NCI-H1417 (cell line): ENCODE results near the gene KRT33A.
A peak's percentile ranks its signal among the peaks of the same experiment; 100 is the strongest.
"Not testable (repeated sequence)": the region's sequence is repeated elsewhere in the genome, so short reads cannot be mapped to it uniquely, and the experiment has no call there.

Experiments
- DNase-seq, 3 experiments: peaks; one replicate each; lab custom pipeline; 2025; lab: John Stamatoyannopoulos, UW

The KRT33A gene

DNA sequence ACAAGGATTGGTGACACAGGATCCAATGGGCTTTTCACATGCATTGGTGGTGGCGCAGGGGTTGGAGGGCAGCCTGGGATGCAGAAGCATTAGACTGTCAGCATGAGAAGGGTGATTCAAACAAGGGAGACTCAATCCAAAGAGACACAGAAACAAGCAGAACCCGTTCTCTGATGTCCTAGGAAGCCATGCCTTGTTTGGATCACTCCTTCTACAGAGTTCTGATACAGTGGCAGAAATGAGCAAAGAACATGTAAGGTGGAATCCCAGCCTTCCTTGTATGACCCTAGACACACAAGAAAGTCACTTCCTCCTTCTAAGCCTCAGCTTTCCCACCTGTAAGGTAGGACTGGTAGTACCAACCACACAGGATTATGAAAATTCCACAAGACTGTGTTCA lies 13.3 kb upstream of the KRT33A start:
- no peak for DNase-seq

DNA sequence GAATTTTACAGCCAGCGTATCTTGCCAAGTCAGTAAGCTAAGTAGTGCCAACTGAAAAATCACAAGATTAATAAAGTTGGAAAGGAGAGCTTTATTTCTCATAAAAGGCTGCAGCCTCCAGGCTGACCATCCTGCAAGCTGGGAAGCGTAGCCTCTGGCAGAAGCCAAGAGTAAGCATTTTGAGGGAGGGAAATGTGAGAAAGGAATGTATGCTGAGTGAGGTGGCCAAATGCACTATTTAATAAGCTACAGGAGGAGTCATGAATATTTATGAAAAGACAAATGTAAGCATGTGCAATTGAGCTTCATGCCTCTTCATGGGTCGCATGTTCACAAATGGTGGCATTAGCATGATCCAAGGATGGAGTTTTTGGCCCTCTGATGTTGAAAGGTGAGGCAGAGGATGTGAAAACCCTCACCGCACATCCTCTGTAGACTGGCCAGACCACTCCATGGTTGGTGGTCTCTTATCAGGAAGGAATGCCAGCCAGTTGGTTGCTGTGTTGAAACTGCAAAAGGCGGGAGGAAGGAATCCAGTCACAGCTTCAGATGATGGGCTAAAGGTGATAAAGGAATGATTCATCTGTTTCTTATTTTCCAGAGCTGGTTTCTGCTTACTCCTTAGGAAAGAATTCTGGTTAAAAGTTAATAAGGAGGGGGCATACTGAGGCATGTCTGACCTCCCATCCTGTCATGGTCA lies 9.8 kb upstream of the KRT33A start:
- no peak for DNase-seq

DNA sequence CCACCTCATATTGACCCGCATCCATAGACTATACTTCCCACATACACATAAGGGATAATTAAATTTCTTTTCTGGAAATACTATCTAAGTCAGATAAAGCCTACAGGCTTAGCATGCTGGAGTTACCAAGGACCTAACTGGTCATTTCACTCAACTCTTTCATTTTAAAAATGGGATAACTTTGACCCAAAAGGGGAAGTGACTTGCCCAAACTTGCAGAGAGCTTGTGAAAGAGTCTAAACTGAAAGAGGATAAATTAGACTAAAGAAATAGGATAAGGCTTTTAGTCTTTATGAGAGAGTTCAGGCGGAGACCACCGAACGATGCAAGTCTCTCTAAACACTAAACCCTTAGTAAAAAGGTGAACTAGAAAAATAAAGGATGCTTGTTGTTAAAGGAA lies 3.9 kb upstream of the KRT33A start:
- DNase-seq: no peak

DNA sequence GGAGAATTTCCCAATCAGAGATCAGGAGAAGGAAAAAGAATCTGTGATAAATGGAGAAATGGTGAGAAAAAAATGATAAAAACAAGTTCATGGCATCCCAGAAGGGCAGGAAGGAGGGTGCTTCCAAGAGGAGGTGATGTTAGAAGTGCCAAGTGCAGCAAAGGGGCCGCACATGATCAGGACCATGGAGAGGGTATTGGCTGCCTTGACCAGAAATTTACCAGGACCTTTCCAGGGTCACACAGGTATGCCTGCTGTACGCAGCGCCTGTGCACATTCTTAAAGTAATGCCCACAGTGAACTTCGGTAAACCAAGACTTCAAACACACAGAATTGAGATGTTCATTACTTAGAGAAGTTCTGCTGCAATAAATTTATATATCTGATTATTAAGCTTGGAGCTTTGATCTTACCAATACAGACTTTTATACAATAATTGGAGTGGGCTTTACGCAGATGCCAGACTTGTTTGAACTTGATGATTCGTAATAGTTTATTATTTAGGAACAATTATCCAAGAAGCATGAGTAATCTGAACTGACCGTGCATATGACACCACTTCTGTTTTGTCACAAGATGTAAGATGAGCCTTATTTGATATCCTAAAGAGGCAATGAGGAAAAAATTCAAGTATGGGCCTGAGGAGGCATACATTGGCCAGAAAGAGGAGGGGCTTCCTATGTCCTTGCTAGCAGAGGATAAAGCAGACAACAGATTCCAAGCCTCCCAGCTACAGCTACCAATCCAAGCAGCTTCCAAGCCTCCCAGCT lies 2.2 kb upstream of the KRT33A start:
- DNase-seq: no peak

DNA sequence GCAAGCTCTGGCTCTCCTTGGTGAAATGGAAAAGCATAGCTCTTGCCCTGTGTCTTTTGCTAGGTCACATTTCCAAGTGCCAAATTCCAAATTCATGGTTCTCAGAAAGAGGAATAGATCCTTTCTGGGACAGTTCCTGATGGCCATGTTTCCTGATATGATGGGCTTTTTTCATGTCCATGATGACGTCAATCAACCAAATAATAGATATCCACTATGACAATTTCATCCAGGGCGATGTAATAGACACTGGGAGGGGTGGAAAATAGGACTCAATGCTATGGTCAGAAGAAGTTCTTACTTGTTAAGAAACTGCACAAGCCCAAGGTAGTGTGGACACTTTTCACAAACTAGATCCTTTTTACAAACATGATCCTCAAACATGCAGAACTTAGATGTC lies 549 bp upstream of the KRT33A start:
- no peak for DNase-seq

DNA sequence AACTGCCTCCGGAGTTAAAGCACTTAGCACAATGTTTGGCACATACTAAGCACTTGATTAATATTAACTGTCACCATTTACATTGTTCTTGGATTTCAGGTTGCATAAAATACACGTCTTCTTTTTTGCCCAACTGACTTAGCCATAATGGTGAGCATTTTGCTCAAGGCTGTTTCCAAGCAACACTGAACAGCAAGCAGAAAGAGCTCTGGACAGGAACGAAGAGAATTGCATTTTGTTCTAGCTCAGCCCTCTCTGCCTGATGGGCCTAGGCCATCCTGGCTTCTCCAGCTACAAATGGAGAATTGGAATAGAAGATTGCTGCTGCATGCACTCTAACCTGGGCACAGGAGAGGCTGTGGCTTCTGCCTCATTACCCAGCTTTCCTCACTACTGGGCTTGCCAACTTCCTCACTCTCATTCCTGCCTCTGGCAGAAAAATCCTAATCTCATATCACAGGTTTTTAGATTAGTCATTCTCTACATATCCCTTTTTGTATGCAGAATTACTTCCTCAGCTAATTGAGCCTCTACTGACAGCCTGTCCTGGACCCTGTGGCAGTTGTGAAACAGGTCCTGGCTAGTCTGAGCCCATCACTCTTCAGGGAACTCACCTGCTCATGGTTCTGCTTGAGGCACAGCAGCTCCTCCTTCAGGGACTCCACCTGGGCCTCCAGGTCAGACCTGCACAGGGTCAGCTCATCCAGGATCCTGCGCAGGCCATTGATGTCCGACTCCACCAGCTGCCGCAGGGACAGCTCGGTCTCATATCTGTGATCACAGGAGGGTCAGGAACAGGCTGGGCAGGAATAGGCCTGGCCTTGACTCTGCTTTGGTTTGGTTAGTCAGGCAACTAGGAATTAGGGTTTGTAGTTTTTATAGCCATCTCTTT lies 2.5 kb downstream of the KRT33A start:
- DNase-seq: no peak

DNA sequence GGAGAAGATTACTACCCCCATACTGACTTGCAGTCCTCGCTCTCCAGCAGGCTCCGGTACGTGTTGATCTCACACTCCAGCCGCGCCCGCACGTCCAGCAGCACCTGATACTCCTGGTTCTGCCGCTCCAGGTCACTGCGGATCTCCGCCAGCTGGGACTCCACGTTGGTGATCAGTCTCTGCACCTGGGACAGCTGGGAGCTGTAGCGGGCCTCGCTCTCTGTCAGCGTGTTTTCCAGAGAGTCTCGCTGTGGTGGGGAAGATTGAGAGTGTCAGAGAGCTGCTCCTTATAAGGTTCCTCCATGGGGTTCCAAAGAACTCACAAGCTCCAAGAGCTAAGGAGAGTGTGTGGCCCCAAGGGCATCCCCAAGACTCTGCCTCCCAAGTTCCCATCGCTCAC lies 4.2 kb downstream of the KRT33A start:
- DNase-seq: not testable (repeated sequence)

DNA sequence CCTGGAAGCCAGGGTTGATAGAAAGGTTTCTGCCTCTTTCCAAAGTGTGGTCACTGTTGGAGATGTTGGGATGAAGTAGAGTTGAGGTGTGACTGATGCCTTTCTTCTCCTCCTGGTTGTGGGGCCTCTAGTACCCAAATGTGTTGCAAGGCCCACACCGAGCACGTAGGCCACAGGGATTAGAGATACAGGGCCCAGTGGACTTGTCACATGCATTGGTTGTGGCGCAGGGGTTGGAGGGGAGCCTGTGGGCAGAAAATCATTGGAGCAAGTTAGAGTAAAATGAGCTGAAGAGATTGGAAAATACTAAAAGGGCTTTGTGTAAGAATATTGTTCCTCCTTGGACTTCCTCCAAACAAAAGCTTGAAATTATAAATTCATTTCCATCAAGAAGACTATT lies 4.6 kb downstream of the KRT33A start:
- DNase-seq: no peak

DNA sequence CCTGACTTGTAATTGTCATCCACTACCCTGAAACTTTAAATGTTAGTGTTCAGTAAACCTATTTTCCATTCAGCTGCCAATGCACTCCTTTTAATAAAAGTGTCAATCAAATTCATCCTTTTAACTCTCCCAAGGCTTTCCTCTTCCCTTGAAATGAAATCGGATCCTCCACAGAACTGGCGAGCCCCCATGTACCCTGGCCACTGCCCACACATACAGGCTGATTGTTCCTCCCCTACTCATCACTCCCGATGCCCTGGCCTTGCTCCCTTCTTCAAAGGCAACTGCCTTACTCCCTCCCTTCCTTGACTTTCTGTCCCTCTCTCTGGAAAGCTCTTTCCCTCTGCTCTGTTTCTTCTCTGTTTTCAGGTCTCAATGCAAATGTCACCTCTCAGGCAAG lies 7.6 kb downstream of the KRT33A start:
- no peak for DNase-seq

DNA sequence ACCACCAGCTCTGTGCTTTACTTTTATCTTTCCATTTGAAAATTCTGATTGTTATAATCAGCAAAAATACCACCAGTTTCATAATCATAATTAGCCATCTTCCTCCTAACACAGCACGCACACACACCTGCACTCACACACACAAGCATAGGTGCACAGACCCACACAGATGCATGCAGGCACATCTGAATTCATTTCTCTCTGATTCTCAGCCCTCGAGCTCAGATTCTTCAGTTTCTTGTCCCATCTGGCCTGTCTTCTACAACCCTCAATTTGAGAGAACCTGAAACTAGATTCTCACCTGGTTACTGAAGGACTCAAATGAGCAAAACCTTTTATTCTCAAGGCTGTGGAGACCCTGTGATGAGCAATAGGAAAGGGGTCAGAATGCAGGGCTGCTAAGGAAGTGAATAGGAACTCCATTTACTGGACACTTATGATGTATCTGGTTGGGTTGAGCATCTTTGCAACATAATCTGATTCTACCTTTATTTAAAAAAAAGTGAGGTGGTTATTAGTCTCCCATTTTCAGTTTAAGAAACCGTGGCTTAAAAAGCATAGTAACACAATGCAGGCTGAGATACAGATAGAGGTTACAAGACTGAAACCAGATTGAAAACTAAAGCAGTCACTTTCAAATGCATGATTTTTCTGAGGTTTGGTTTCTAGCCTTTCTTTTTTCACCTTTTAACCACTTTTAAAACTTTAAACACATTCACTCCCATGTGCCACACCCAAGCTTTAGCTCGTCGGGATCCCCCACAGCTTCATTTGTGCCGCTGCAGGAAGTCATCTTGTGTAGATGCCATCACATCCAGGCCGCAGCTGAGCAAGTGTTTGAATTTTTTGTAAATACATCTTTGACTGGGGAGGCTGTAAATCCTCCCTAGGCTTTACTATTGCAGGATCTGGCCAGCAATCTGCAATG lies 9.4 kb downstream of the KRT33A start:
- no peak for DNase-seq

DNA sequence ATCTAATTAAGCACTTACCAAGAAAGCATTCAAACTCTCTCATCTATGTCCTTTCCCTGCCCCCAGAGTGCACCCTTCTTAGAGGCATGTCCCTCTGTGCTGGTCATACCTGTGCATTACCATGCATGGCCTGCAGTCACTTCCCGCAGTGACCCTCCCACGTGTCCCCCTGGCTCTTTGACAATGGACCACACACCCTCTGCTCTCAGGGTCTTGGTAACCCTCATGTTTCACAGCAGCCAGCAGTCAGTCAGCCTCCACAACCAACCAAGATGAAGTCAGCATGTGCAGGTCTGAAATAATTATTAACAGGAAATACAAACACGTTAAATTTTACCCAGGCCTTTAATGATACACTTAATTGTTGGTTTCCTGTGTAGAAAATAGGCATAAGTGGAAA lies 10.1 kb downstream of the KRT33A start:
- peak in 1 of 3 experiments; percentile 41 for DNase-seq

DNA sequence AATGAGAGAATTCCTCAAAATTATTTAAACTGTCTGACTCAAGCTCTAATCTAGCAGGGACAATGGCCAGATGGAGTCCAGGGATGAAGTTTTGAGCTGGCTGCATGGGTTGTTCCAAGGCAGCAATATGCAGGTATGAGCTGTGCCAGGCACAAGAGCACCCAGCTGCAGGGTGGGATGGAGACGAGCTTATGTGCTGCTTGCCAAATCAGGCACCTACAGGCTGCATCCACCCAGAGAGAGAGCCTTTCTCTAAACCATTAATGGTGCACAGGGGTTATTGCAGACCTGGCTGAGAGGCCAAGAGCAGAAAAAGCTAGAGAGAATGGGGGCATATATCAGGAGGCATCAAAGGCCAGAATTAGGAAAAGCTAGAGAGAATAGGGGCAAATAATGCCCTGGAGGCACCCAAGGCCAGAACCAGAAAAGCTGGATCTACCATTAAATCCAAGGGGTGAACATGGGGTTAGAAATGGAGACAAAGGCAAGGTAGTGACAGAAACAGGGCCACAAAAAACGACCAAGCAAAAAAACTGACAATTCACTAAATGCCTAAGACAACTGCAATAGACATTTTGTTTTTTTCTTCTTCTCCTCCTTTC lies 11.0 kb downstream of the KRT33A start:
- DNase-seq: no peak

DNA sequence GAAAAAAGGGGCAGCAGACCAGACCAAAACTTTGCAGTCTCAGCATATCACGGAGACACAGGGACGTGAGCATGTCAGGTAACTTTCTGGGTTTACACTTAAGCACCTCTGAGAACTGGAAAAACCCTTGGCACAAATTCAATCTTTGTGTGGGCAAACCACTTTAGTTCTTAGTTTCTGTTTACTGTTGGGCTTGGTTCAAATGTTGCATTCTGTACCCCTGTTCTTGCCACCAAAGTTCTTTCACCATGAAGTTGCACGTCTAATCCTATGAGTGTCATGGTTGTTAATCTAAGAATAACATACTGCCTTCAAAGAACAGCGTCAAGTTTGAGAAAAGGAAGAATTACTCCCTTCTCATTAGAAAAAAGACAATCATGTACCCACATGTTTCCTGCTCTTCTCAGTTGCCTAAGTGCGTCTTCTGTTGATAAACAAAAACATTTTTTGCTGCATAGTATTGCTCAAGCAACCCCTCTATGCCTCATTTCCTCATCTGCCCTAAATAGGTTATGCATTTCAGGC lies 11.6 kb downstream of the KRT33A start:
- DNase-seq: no peak

DNA sequence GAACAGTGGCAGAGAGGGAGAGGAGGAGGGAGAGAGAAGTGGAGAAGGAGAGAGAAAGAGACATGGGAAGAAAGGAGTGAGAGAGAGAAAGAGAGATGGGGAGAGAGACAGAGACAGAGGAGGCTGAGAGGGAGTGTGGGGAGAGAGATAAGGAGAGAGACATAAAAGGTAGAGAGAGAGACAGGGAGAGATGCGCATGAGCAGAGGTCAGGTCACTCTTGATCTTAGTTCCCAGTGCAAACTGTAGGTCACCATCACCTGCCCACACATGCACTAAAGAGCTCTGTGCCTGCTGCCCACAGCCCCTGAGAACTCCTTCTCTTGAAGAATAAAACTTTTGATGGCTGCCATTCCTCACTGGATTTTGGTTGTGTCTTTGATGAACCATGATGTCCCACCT lies 14.9 kb downstream of the KRT33A start:
- no peak for DNase-seq

DNA sequence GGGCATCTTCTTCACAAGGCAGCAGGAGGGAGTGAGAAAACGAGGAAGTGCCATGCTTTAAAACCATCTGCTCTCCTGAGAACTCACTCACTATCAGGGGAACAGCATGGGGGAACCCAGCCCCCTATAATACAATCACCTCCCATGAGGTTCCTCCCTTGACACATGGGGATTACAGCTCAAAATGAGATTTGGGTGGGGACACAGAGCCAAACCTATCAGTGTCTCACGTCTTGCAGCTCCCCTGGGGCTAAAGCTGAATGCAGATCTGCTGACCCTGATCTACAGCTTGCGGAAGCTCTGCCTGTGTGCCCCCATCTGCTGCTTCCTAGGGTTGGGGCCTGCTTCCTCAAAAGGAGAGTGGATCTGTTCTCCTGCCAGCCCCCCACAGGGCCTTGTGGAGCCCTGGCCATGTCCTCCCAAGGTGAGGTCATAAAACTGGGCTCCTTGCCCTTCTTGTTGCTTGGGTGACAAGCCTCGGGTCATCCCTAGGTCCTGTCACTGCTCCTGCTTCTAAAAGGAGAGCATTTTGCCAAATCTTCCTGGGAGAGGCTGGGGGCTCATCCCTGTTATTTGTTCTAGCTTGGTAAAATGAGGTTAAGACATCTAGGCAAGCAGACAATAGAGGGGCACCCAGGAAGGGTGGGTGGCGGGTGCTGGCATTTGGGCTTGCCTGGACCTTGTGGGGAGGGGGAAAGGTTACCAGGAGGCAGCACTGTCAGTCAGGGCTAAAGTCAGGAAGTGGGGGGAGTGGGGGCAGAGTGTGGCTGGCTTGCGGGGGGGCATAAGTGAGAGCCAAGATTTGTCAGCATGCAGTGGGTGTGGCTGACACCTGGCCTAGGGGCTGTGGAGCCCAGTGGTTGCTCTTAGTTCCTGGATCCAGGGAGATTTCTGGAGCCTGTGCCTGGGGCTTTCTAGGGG lies 16.0 kb downstream of the KRT33A start:
- DNase-seq: no peak

DNA sequence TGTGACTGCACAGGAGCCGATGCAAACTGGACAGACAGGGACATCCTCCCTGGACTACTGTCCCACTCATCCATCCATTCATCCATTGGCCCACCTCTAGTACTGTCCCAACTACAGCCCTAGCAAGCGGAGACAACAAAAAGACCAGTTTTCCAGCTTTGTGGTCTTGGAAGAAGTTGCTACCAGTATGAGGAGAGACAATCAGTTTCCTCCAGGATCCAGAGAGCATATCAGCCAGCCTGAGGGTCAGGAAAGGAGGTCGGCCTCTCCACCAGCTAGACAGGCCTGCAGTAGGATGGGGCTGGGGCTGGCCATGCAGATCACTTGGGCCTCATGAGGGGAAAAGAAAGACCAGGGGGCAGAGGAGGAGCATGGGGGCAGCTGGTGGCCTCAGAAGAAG lies 16.8 kb downstream of the KRT33A start:
- no peak for DNase-seq

DNA sequence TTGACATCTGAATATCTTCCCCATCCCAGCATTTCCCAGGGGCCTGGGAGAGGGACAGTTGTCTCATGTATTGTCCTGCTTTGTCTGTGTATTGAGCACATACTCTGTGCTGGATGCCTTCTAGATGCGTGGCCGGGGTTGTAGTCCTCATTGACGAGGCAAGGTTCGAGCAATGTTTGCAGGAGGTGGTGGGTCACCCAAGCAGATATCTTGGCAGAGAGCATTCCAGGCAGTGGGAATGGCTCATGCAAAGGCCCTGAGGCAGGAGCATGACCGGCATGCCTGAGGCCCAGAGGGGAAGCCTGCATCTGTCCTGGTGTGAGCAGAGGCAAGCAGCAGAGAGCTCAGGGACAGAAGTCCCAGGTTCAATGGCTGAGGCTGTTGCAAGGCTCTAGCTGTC lies 17.5 kb downstream of the KRT33A start:
- no peak for DNase-seq

DNA sequence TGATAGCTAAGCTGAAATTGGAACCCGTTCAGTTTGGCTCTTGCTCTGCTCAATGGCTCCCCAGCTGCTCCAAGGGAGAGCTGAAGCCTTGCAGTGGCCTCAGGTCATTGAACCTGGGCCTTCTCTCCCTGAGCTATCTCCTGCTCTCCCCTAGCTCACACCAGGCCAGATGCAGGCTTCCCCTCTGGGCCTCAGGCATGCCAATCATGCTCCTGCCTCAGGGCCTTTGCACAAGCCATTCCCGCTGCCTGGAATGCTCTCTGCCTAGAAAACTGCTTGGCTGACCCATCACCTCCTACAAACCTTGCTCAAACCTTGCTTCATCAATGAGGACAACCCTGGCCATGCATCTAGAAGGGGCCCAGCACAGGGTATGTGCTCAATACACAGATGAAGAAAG lies 18.4 kb downstream of the KRT33A start:
- DNase-seq: no peak

DNA sequence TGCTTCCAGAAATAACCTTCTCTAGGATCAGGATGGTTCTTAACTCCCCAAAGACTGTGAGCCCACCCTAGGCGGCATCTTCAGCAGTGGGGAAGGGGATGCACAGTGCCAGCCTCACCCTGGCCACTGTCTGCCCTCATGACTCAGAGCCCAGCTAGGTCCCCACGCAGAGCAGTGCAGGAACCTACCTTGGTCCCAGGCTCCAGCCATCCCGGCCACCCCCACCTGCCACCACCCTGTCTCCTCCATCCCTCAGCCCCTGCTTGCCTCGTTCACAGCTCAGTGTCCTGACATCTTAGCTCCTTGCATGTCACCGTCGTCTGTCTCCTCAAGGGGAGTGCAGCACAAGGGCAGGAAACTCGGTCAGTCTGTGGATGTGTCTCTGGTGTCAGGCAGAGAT lies 19.0 kb downstream of the KRT33A start:
- DNase-seq: no peak
